IPS-20b (cell line): ENCODE results near the gene GP1BA.

ENCODE experiments used
- H3K27ac ChIP-seq: one replicate; pipeline ENCODE4 v1.5.1; 2013; ENCODE audit warnings: low read length
- H3K27me3 ChIP-seq: 2 replicates; pipeline ENCODE4 v1.6.1; 2013; ENCODE audit warnings: mild to moderate bottlenecking, low read length, inconsistent platforms; ENCODE audit not compliant: insufficient read depth
- H3K36me3 ChIP-seq: 2 replicates; pipeline ENCODE4 v1.6.1; 2013; ENCODE audit warnings: low read depth, mild to moderate bottlenecking, inconsistent platforms, low read length, moderate library complexity; ENCODE audit not compliant: insufficient read depth
- H3K4me1 ChIP-seq: 2 replicates; pipeline ENCODE4 v1.6.1; 2013; ENCODE audit warnings: mild to moderate bottlenecking, control low read depth, inconsistent platforms, low read length, moderate library complexity; ENCODE audit not compliant: insufficient read depth
- H3K4me3 ChIP-seq: 2 replicates; pipeline ENCODE4 v1.5.1; 2013; ENCODE audit warnings: mild to moderate bottlenecking, low read length, inconsistent platforms
- H3K9ac ChIP-seq: 2 replicates; pipeline ENCODE4 v1.6.1; 2013; ENCODE audit warnings: low read depth, mild to moderate bottlenecking, inconsistent platforms, low read length, moderate library complexity
- H3K9me3 ChIP-seq: 2 replicates; pipeline ENCODE4 v1.6.1; 2013; ENCODE audit warnings: mild to moderate bottlenecking, low read depth, low read length, inconsistent platforms; ENCODE audit not compliant: insufficient read depth

The GP1BA gene

GRCh38 chr17:4972752-4973151, 40.7 kb downstream of the GP1BA start:
- Histone ChIP-seq H3K9ac (no peak overlapping the region), H3K36me3 (peaks cover 16% of the 10 kb centered on the region; the same call in 1 of the 2 replicates), H3K27me3 (peaks cover 73% of the 10 kb centered on the region), H3K27ac (no peak overlapping the region), H3K9me3 (no peaks in the 10 kb centered on the region), H3K4me3 (no peak overlapping the region), H3K4me1 (peaks cover 7% of the 10 kb centered on the region)

GRCh38 chr17:4973256-4974114, 41.4 kb downstream of the GP1BA start:
- no peak overlapping the region for H3K9ac ChIP-seq

GRCh38 chr17:4974115-4974670, 42.1 kb downstream of the GP1BA start:
- Histone ChIP-seq H3K27me3 (peaks cover 86% of the 10 kb centered on the region), H3K9ac (no peak overlapping the region), H3K27ac (no peak overlapping the region), H3K4me3 (no peak overlapping the region), H3K9me3 (no peaks in the 10 kb centered on the region), H3K4me1 (peaks cover 7% of the 10 kb centered on the region), H3K36me3 (peaks cover 16% of the 10 kb centered on the region; the same call in 1 of the 2 replicates)

More at GRCh38 chr17:4973256-4974114, 41.4 kb downstream of the GP1BA start:
- H3K9me3 ChIP-seq, result no peaks in the 10 kb centered on the region
- H3K27ac ChIP-seq, result no peak overlapping the region
- no peak overlapping the region for H3K4me3 ChIP-seq
- H3K36me3 ChIP-seq, result peaks cover 16% of the 10 kb centered on the region; the same call in 1 of the 2 replicates
- peaks cover 80% of the 10 kb centered on the region for H3K27me3 ChIP-seq
- peaks cover 7% of the 10 kb centered on the region for H3K4me1 ChIP-seq

GRCh38 chr17:4978726-4979125, 46.6 kb downstream of the GP1BA start:
- H3K36me3 ChIP-seq, result no peaks in the 10 kb centered on the region

GRCh38 chr17:4980644-4981216, 48.7 kb downstream of the GP1BA start:
- no peaks in the 10 kb centered on the region for H3K36me3 ChIP-seq
- peaks cover 44% of the 10 kb centered on the region for H3K27me3 ChIP-seq
- H3K9me3 ChIP-seq, result no peaks in the 10 kb centered on the region
- H3K4me1 ChIP-seq, result 0 out of 2 replicates have a peak, but pooled peaks cover 3% of the 10 kb centered on the region
- H3K27ac ChIP-seq, result no peak overlapping the region
- no peak overlapping the region; the same call in 1 of the 2 replicates for H3K9ac ChIP-seq
- no peak overlapping the region for H3K4me3 ChIP-seq

More at GRCh38 chr17:4978726-4979125, 46.6 kb downstream of the GP1BA start:
- 0 out of 2 replicates have a peak, but pooled peaks cover 3% of the 10 kb centered on the region for H3K4me1 ChIP-seq
- H3K27me3 ChIP-seq, result peaks cover 60% of the 10 kb centered on the region
- H3K9me3 ChIP-seq, result no peaks in the 10 kb centered on the region
- no peak overlapping the region for H3K9ac ChIP-seq
- no peak overlapping the region for H3K27ac ChIP-seq
- no peak overlapping the region for H3K4me3 ChIP-seq

- no peak overlapping the region for H3K27ac ChIP-seq
- peaks cover 38% of the 10 kb centered on the region for H3K27me3 ChIP-seq
- H3K9me3 ChIP-seq, result no peaks in the 10 kb centered on the region
- no peak overlapping the region for H3K9ac ChIP-seq
- no peaks in the 10 kb centered on the region for H3K36me3 ChIP-seq
- no peak overlapping the region for H3K4me3 ChIP-seq
- H3K4me1 ChIP-seq, result 0 out of 2 replicates have a peak, but pooled peaks cover 3% of the 10 kb centered on the region
Measured at GRCh38 chr17:4982305-4982704, 50.2 kb downstream of the GP1BA start.
